Psoas muscle (tissue), 8 donors: Measurements from ENCODE around the gene TUT1. TPM values are rescaled to one million over a fixed set of nuclear protein-coding genes. Genes with fewer than 3 reads are reported as not detected.

Experiments
- ATAC-seq, 4 donors: fragments of 200-7000 bp; cut with Tn5 transposase; one replicate each; pipeline ENCODE4 v1.9.1; 2020; ENCODE audit warnings: moderate library complexity in 3 of 4, mild to moderate bottlenecking in 2 of 4
- DNase-seq, 2 donors: peaks; one replicate each; pipeline ENCODE4 v3.0.0-alpha.2; 2020
- H3K27ac ChIP-seq: fragments of 200-600 bp; one replicate; pipeline ENCODE4 v1.8.0; 2022
- H3K27me3 ChIP-seq, 3 donors: fragments of 200-600 bp in 1 of 3; one replicate each; pipeline versions ENCODE4 v1.6.1 to v1.8.0; 2013 to 2022; ENCODE audit warnings: low read length in 2 of 3, mild to moderate bottlenecking in 2 of 3, moderate library complexity in 1 of 3; ENCODE audit not compliant: insufficient read depth in 3 of 3
- H3K36me3 ChIP-seq, 2 donors: fragments of 200-600 bp in 1 of 2; one replicate each; pipeline versions ENCODE4 v1.6.1 to v1.8.0; 2013 to 2022; ENCODE audit warnings: low read depth in 1 of 2, mild to moderate bottlenecking in 1 of 2, moderate library complexity in 1 of 2; ENCODE audit not compliant: insufficient read depth in 1 of 2
- H3K4me1 ChIP-seq: fragments of 200-600 bp; one replicate; pipeline ENCODE4 v1.8.0; 2022
- H3K4me3 ChIP-seq: fragments of 200-600 bp; one replicate; pipeline ENCODE4 v1.8.0; 2022; ENCODE audit warnings: mild to moderate bottlenecking
- H3K9me3 ChIP-seq: fragments of 200-600 bp; one replicate; pipeline ENCODE4 v1.8.0; 2022
- WGBS, 3 donors: extraction: QIAGEN DNeasy Blood & Tissue Kit; methylation state at CpG; one replicate each; pipeline versions ENCODE4 v1.1.6 to v1.1.7; 2013; 5-methylcytosine and 5-hydroxymethylcytosine counted together
- intact Hi-C, 2 donors: fragments of 100-400 bp; cut with DNase I; formaldehyde crosslinking; loops; one replicate each; pipeline versions ENCODE4 v1.11.0 to v1.14.2; 2022
- polyA plus RNA-seq, 3 donors: library from polyadenylated mRNA; stranded (reverse); fragments of 200-250 nt; gene quantifications; one replicate each; pipeline ENCODE4 v1.2.3, GENCODE V29; 2013
- total RNA-seq, 4 donors: library from RNA; stranded (reverse); fragmentation: NEBNext Ultra II Directional in 2 of 4; extraction: Animal tissue kit (Norgen Biotek cat#: 25700) in 2 of 4; gene quantifications; one replicate each; pipeline versions ENCODE4 v1.2.1 to v1.2.4, GENCODE V29; 2021 to 2023
- TF ChIP-seq, protein P1 (sequence below): fragments of 200-600 bp; IDR thresholded peaks from one replicate; pipeline ENCODE4 v1.8.0; 2022; ENCODE audit warnings: antibody characterized with exemption
- donor health status: healthy with polysubstance abuse.
- donor health status: DM: no; HTN: no; CAD: no; lungs with moderate emphysema.
- donor health status: Bipolar disorder and iron deficiency.
- donor health status: healthy.
- donor health status: DM: yes; HTN: yes; CAD: no.
- donor health status: DM: no; HTN: no; CAD: no.
- donor health status: DM: no; HTN: no; CAD: no.
- donor health status: DM: yes; HTN: yes; CAD: no.

TUT1 gene
- total and polyA plus RNA-seq, 7 donors, result 12.1 to 23.7 (median 15.5) TPM

DNA sequence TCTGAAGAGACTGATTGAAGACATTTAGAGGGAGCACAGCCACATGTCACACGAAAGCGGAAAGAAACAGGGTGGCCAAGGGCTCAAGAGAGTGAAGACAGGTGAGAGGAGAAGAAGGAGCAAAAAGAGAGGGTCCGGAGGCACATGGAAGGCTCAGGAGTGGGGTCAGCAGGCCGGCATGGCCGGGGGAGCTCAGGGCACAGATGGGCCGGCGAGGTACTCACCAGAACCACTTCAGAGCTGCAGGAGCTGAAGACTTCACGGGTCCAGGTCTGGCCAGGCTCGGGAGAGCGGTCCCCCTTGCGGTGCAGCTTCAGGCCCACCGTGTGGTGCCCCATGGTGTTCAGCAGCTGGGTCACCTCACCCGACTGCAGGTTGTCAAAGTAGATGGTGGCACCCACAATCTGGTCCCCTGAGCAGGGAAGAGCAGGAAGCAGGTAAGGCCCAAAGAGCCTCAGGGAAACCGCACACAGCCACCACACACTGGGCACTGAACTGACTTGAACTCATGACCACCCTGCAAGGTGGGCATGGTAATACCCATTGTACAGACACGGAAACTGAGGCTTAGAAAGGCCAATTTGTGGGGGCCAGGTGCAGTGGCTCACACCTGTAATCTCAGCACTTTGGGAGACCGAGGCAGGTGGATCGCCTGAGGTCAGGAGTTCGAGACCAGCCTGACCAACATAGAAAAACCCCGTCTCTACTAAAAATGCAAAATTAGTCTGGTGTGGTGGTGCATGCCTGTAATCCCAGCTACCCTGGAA is 56.4 kb downstream of the TUT1 start:
- TF ChIP-seq, protein P1, sequence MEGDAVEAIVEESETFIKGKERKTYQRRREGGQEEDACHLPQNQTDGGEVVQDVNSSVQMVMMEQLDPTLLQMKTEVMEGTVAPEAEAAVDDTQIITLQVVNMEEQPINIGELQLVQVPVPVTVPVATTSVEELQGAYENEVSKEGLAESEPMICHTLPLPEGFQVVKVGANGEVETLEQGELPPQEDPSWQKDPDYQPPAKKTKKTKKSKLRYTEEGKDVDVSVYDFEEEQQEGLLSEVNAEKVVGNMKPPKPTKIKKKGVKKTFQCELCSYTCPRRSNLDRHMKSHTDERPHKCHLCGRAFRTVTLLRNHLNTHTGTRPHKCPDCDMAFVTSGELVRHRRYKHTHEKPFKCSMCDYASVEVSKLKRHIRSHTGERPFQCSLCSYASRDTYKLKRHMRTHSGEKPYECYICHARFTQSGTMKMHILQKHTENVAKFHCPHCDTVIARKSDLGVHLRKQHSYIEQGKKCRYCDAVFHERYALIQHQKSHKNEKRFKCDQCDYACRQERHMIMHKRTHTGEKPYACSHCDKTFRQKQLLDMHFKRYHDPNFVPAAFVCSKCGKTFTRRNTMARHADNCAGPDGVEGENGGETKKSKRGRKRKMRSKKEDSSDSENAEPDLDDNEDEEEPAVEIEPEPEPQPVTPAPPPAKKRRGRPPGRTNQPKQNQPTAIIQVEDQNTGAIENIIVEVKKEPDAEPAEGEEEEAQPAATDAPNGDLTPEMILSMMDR, result no peak
- H3K27ac ChIP-seq, result no peak overlapping the region
- no peak for ATAC-seq
- 87 to 92% (median 92%) methylated on average over 19 of the region's 19 CpGs for WGBS, 3 donors
- H3K4me3 ChIP-seq, result no peak overlapping the region
- peaks cover 34 to 67% of the 10 kb centered on the region in 2 donors for H3K36me3 ChIP-seq
- peaks cover 32% of the 10 kb centered on the region for H3K4me1 ChIP-seq
- no peaks in the 10 kb centered on the region for H3K9me3 ChIP-seq
- no peak for DNase-seq
- no peaks in the 10 kb centered on the region for H3K27me3 ChIP-seq
- intact Hi-C loops, result no loop called here

DNA sequence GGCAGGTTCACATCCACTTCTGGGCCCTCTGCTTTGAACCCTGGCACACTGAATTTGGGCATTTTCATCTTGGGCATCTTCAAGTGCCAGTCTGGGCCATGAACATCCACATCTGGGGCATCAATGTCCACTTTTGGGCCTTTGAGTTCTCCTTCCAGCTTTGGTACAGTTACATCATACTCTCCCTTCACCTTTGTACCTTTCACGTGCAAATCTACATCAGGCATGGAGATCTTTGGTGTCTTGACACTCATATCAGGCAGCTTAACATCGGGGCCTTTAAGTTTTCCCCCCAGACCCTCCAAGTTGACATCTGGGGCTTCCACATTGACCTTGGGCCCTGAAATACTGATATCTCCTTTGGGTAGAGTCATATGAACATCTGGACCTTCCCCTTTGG is 59.2 kb downstream of the TUT1 start:
- no peak for DNase-seq
- H3K4me1 ChIP-seq, result peaks cover 3% of the 10 kb centered on the region
- no peaks in the 10 kb centered on the region for H3K9me3 ChIP-seq
- intact Hi-C loops, result no loop called here
- no peak overlapping the region for H3K27ac ChIP-seq
- ATAC-seq, result no peak
- TF ChIP-seq, protein P1, result no peak
- H3K27me3 ChIP-seq, result no peaks in the 10 kb centered on the region
- WGBS, 3 donors, result 92 to 93% (median 93%) methylated on average over 2 of the region's 2 CpGs
- H3K4me3 ChIP-seq, result no peak overlapping the region
- peaks cover 45 to 95% of the 10 kb centered on the region in 2 donors for H3K36me3 ChIP-seq

Other genes starting within 250 kb of the TUT1 start
- gene SCGB1A1, start 172.5 kb downstream of the TUT1 start, total RNA-seq, result not detected
- under 1 TPM in 1 of 3 donors, not detected in 2; 0.35 TPM for gene SCGB1A1, start 172.5 kb downstream of the TUT1 start, polyA plus RNA-seq
- 100 to 1,000 TPM; 376 to 679 (median 425) TPM for gene AHNAK, start 44.7 kb downstream of the TUT1 start, total RNA-seq
- 100 to 1,000 TPM in 2 of 3 donors, 10 to 100 TPM in 1; 93.5 to 227 (median 206) TPM for gene AHNAK, start 44.7 kb downstream of the TUT1 start, polyA plus RNA-seq
- 1,000 to 10,000 TPM; 1,137 to 1,954 (median 1,509) TPM for gene EEF1G, start 17.6 kb downstream of the TUT1 start, total RNA-seq
- 1,000 to 10,000 TPM; 1,687 to 2,356 (median 2,243) TPM for gene EEF1G, start 17.6 kb downstream of the TUT1 start, polyA plus RNA-seq
- gene MTA2, start 10.3 kb upstream of the TUT1 start, total RNA-seq, result 10 to 100 TPM; 20.0 to 32.5 (median 28.6) TPM
- gene MTA2, start 10.3 kb upstream of the TUT1 start, polyA plus RNA-seq, result 10 to 100 TPM; 18.4 to 27.1 (median 26.9) TPM
- 10 to 100 TPM; 14.1 to 19.5 (median 16.9) TPM for gene EML3, start 21.3 kb upstream of the TUT1 start, total RNA-seq
- 10 to 100 TPM in 2 of 3 donors, 1 to 10 TPM in 1; 7.4 to 11.3 (median 11.1) TPM for gene EML3, start 21.3 kb upstream of the TUT1 start, polyA plus RNA-seq
- 1 to 10 TPM; 2.0 to 4.4 (median 3.1) TPM for gene ROM1, start 21.7 kb upstream of the TUT1 start, total RNA-seq
- gene ROM1, start 21.7 kb upstream of the TUT1 start, polyA plus RNA-seq, result 1 to 10 TPM; 3.7 to 5.5 (median 4.7) TPM
- gene B3GAT3, start 30.5 kb upstream of the TUT1 start, total RNA-seq, result 10 to 100 TPM in 3 of 4 donors, 1 to 10 TPM in 1; 7.4 to 11.8 (median 11.0) TPM
- 10 to 100 TPM; 11.7 to 37.6 (median 20.0) TPM for gene B3GAT3, start 30.5 kb upstream of the TUT1 start, polyA plus RNA-seq
- 10 to 100 TPM; 59.7 to 62.2 (median 61.4) TPM for gene GANAB, start 55.1 kb upstream of the TUT1 start, total RNA-seq
- gene GANAB, start 55.1 kb upstream of the TUT1 start, polyA plus RNA-seq, result 10 to 100 TPM; 34.3 to 64.6 (median 62.0) TPM
- 10 to 100 TPM; 13.5 to 20.6 (median 17.1) TPM for gene INTS5, start 61.8 kb upstream of the TUT1 start, total RNA-seq
- 10 to 100 TPM in 1 of 3 donors, 1 to 10 TPM in 2; 8.1 to 19.9 (median 9.3) TPM for gene INTS5, start 61.8 kb upstream of the TUT1 start, polyA plus RNA-seq
- gene C11orf98, start 73.7 kb upstream of the TUT1 start, total RNA-seq, result 10 to 100 TPM; 29.8 to 50.9 (median 50.2) TPM
- gene C11orf98, start 73.7 kb upstream of the TUT1 start, polyA plus RNA-seq, result 100 to 1,000 TPM in 1 of 3 donors, 10 to 100 TPM in 2; 87.1 to 155 (median 93.1) TPM
- 10 to 100 TPM in 2 of 4 donors, 1 to 10 TPM in 2; 3.8 to 12.8 (median 9.4) TPM for gene CSKMT, start 73.8 kb upstream of the TUT1 start, total RNA-seq
- gene CSKMT, start 73.8 kb upstream of the TUT1 start, polyA plus RNA-seq, result 10 to 100 TPM in 1 of 3 donors, 1 to 10 TPM in 2; 4.8 to 11.4 (median 7.8) TPM
- 1 to 10 TPM; 5.2 to 8.8 (median 7.1) TPM for gene UQCC3, start 80.2 kb upstream of the TUT1 start, total RNA-seq
- 10 to 100 TPM in 1 of 3 donors, 1 to 10 TPM in 2; 6.4 to 16.5 (median 8.6) TPM for gene UQCC3, start 80.2 kb upstream of the TUT1 start, polyA plus RNA-seq
- 1 to 10 TPM in 3 of 4 donors, under 1 TPM in 1; 0.74 to 3.2 (median 1.9) TPM for gene LBHD1, start 80.7 kb upstream of the TUT1 start, total RNA-seq
- gene LBHD1, start 80.7 kb upstream of the TUT1 start, polyA plus RNA-seq, result 1 to 10 TPM in 2 of 3 donors, under 1 TPM in 1; 0.98 to 3.6 (median 1.6) TPM
- gene UBXN1, start 87.5 kb upstream of the TUT1 start, total RNA-seq, result 100 to 1,000 TPM; 102 to 204 (median 149) TPM
- 100 to 1,000 TPM; 225 to 376 (median 295) TPM for gene UBXN1, start 87.5 kb upstream of the TUT1 start, polyA plus RNA-seq
- 1 to 10 TPM; 2.4 to 4.8 (median 3.8) TPM for gene LRRN4CL, start 98.0 kb upstream of the TUT1 start, total RNA-seq
- 1 to 10 TPM; 1.8 to 3.7 (median 2.8) TPM for gene LRRN4CL, start 98.0 kb upstream of the TUT1 start, polyA plus RNA-seq
- gene BSCL2, start 115.9 kb upstream of the TUT1 start, total RNA-seq, result 10 to 100 TPM; 17.0 to 45.4 (median 29.0) TPM
- gene BSCL2, start 115.9 kb upstream of the TUT1 start, polyA plus RNA-seq, result 100 to 1,000 TPM in 1 of 3 donors, 10 to 100 TPM in 2; 61.5 to 174 (median 63.5) TPM
- not detected for gene GNG3, start 116.2 kb upstream of the TUT1 start, total RNA-seq
- under 1 TPM in 2 of 3 donors, not detected in 1; 0.10 to 0.39 TPM for gene GNG3, start 116.2 kb upstream of the TUT1 start, polyA plus RNA-seq
- 10 to 100 TPM; 27.2 to 39.7 (median 31.4) TPM for gene HNRNPUL2, start 135.9 kb upstream of the TUT1 start, total RNA-seq
- 10 to 100 TPM; 23.8 to 35.1 (median 25.0) TPM for gene HNRNPUL2, start 135.9 kb upstream of the TUT1 start, polyA plus RNA-seq
- gene TTC9C, start 137.0 kb upstream of the TUT1 start, total RNA-seq, result 10 to 100 TPM; 14.8 to 19.6 (median 16.4) TPM
- 10 to 100 TPM; 20.2 to 30.4 (median 28.2) TPM for gene TTC9C, start 137.0 kb upstream of the TUT1 start, polyA plus RNA-seq
- gene ZBTB3, start 162.6 kb upstream of the TUT1 start, total RNA-seq, result 1 to 10 TPM; 5.4 to 8.7 (median 6.5) TPM
- 1 to 10 TPM; 1.5 to 3.5 (median 2.1) TPM for gene ZBTB3, start 162.6 kb upstream of the TUT1 start, polyA plus RNA-seq
- 10 to 100 TPM; 31.7 to 44.7 (median 36.2) TPM for gene POLR2G, start 170.1 kb upstream of the TUT1 start, total RNA-seq
- gene POLR2G, start 170.1 kb upstream of the TUT1 start, polyA plus RNA-seq, result 10 to 100 TPM; 44.0 to 92.6 (median 48.8) TPM
- gene TAF6L, start 179.9 kb upstream of the TUT1 start, total RNA-seq, result 10 to 100 TPM; 13.5 to 19.9 (median 18.3) TPM
- 10 to 100 TPM; 18.0 to 26.5 (median 20.1) TPM for gene TAF6L, start 179.9 kb upstream of the TUT1 start, polyA plus RNA-seq
- 10 to 100 TPM; 12.2 to 18.5 (median 16.0) TPM for gene TMEM179B, start 195.9 kb upstream of the TUT1 start, total RNA-seq
- 10 to 100 TPM; 31.5 to 42.0 (median 34.4) TPM for gene TMEM179B, start 195.9 kb upstream of the TUT1 start, polyA plus RNA-seq
- gene TMEM223, start 200.5 kb upstream of the TUT1 start, total RNA-seq, result 10 to 100 TPM in 1 of 4 donors, 1 to 10 TPM in 3; 6.2 to 11.5 (median 8.4) TPM
- gene TMEM223, start 200.5 kb upstream of the TUT1 start, polyA plus RNA-seq, result 10 to 100 TPM; 16.6 to 37.7 (median 21.7) TPM
- 10 to 100 TPM; 38.3 to 45.4 (median 41.9) TPM for gene NXF1, start 213.9 kb upstream of the TUT1 start, total RNA-seq
- 10 to 100 TPM; 36.3 to 67.0 (median 49.7) TPM for gene NXF1, start 213.9 kb upstream of the TUT1 start, polyA plus RNA-seq
- gene STX5, start 240.5 kb upstream of the TUT1 start, total RNA-seq, result 10 to 100 TPM; 16.0 to 24.6 (median 20.7) TPM
- 10 to 100 TPM; 18.2 to 21.1 (median 21.1) TPM for gene STX5, start 240.5 kb upstream of the TUT1 start, polyA plus RNA-seq
- gene TEX54, start 241.3 kb upstream of the TUT1 start, total RNA-seq, result not detected
- not detected for gene TEX54, start 241.3 kb upstream of the TUT1 start, polyA plus RNA-seq
- gene WDR74, start 248.1 kb upstream of the TUT1 start, total RNA-seq, result 10 to 100 TPM; 32.9 to 74.9 (median 54.2) TPM
- gene WDR74, start 248.1 kb upstream of the TUT1 start, polyA plus RNA-seq, result 100 to 1,000 TPM in 1 of 3 donors, 10 to 100 TPM in 2; 90.1 to 121 (median 92.5) TPM